Endothelial cell of umbilical vein (primary cell): Measurements from ENCODE around the gene S100A5. TPM values are rescaled to one million over a fixed set of nuclear protein-coding genes. Genes with fewer than 3 reads are reported as not detected.

Source experiments
- BruUV-seq: library from RNA; stranded (reverse); fragments of 400-500 nt; replicated peaks from 2 replicates; lab custom pipeline; 2021; lab: Mats Ljungman, UMichigan
- CTCF ChIA-PET: fragments of 300-600, 350-600 bp; sonication (Branson Sonifier 250); formaldehyde crosslinking; loops from one replicate; lab custom pipeline; 2021; ENCODE audit warnings: antibody characterized with exemption, inconsistent platforms; lab: Charles Lee
- POLR2A ChIA-PET: fragments of 300-600, 350-600 bp; sonication (Branson Sonifier 250); formaldehyde crosslinking; loops from one replicate; lab custom pipeline; 2021; ENCODE audit warnings: antibody characterized with exemption, inconsistent platforms; lab: Charles Lee
- DNase-seq: peaks from one replicate; pipeline ENCODE4 v3.0.0-alpha.2; 2011; ENCODE audit warnings: low read depth, low spot score
- FAIRE-seq: peaks from 2 replicates; lab custom pipeline; 2011; peaks lifted over from hg19 to GRCh38; lab: Jason Lieb, UNC
- H2AFZ ChIP-seq: 2 replicates; pipeline ENCODE4 v1.6.0; 2012; ENCODE audit warnings: low read depth, low read length, control low read depth, inconsistent platforms
- H3K27ac ChIP-seq: 2 replicates; pipeline ENCODE4 v1.5.1; 2011; ENCODE audit warnings: low read depth, mild to moderate bottlenecking, control low read depth, low read length, moderate library complexity; ENCODE audit not compliant: insufficient read depth
- H3K27me3 ChIP-seq, 2 experiments: 2 replicates each; pipeline versions ENCODE4 v1.6.0 to v1.6.1; 2011; ENCODE audit warnings: low read length in 2 of 2, mixed read lengths in 1 of 2; ENCODE audit not compliant: control insufficient read depth in 2 of 2, insufficient read depth in 2 of 2
- H3K36me3 ChIP-seq, 2 experiments: 2 replicates in 1 of 2; 3 replicates in 1 of 2; pipeline ENCODE4 v1.5.1; 2011; ENCODE audit warnings: low read length in 2 of 2, mild to moderate bottlenecking in 1 of 2, moderate library complexity in 1 of 2; ENCODE audit not compliant: control insufficient read depth in 2 of 2, insufficient read depth in 2 of 2; ENCODE audit errors: extremely low read depth in 1 of 2
- H3K4me1 ChIP-seq: 3 replicates; pipeline ENCODE4 v1.5.1; 2011; ENCODE audit warnings: mild to moderate bottlenecking, low read length; ENCODE audit not compliant: control insufficient read depth, insufficient read depth; ENCODE audit errors: extremely low read depth
- H3K4me2 ChIP-seq: 2 replicates; pipeline ENCODE4 v1.6.1; 2011; ENCODE audit warnings: low read length, control low read depth, mixed read lengths; ENCODE audit not compliant: insufficient read depth
- H3K4me3 ChIP-seq, 3 experiments: fragments of 200-600 bp in 1 of 3; sonication (generic), shearing (Covaris generic) in 1 of 3; replicated peaks in 1 of 3; 2 replicates each; pipeline ENCODE4 v1.5.1; 2011 to 2016; ENCODE audit warnings: control low read depth in 3 of 3, low read length in 3 of 3, mild to moderate bottlenecking in 2 of 3, inconsistent platforms in 1 of 3, low read depth in 1 of 3, moderate library complexity in 1 of 3; ENCODE audit not compliant: insufficient read depth in 1 of 3
- H3K79me2 ChIP-seq: 2 replicates; pipeline ENCODE4 v1.6.0; 2012; ENCODE audit warnings: low read length, inconsistent platforms; ENCODE audit not compliant: control insufficient read depth, insufficient read depth
- H3K9ac ChIP-seq: replicated peaks from 2 replicates; pipeline ENCODE3; 2011; ENCODE audit warnings: low read length, control low read depth; ENCODE audit not compliant: insufficient read depth; ENCODE audit errors: extremely low read depth
- H3K9me1 ChIP-seq: replicated peaks from 3 replicates; pipeline ENCODE4 v1.6.0; 2011; ENCODE audit warnings: mild to moderate bottlenecking, low read length; ENCODE audit not compliant: control insufficient read depth, insufficient read depth; ENCODE audit errors: extremely low read depth
- H3K9me3 ChIP-seq: replicated peaks from 2 replicates; pipeline ENCODE4 v1.5.1; 2012; ENCODE audit warnings: low read length, inconsistent platforms; ENCODE audit not compliant: control insufficient read depth, insufficient read depth
- H4K20me1 ChIP-seq: replicated peaks from 2 replicates; pipeline ENCODE3; 2011; ENCODE audit warnings: mild to moderate bottlenecking, low read length; ENCODE audit not compliant: control insufficient read depth, insufficient read depth; ENCODE audit errors: extremely low read depth
- EZH2 ChIP-seq: IDR thresholded peaks from 2 replicates; pipeline ENCODE4 v1.6.1; 2012; ENCODE audit warnings: borderline replicate concordance, low read depth, mild to moderate bottlenecking, moderate library complexity, low read length, inconsistent platforms; ENCODE audit not compliant: severe bottlenecking
- FOS ChIP-seq: IDR thresholded peaks from 2 replicates; pipeline ENCODE4 v1.6.1; 2011; ENCODE audit warnings: mild to moderate bottlenecking, low read length, moderate library complexity, borderline replicate concordance; ENCODE audit not compliant: insufficient read depth
- GATA2 ChIP-seq: IDR thresholded peaks from 2 replicates; pipeline ENCODE4 v1.7.0; 2011; ENCODE audit warnings: low read depth, mild to moderate bottlenecking, moderate library complexity, mixed read lengths, low read length; ENCODE audit not compliant: insufficient read length, insufficient read depth
- JUN ChIP-seq: IDR thresholded peaks from 2 replicates; pipeline ENCODE4 v1.6.1; 2011; ENCODE audit warnings: borderline replicate concordance, low read depth; ENCODE audit not compliant: insufficient read length, insufficient read depth
- MYC ChIP-seq: IDR thresholded peaks from one replicate; pipeline ENCODE4 v1.6.1; 2011; ENCODE audit warnings: mild to moderate bottlenecking, low read depth, low read length
- POLR2A ChIP-seq: IDR thresholded peaks from 2 replicates; pipeline ENCODE4 v1.6.1; 2012; ENCODE audit warnings: low read depth, mild to moderate bottlenecking, control low read depth, low read length
- POLR2AphosphoS5 ChIP-seq: IDR thresholded peaks from 2 replicates; pipeline ENCODE4 v1.6.1; 2012; ENCODE audit warnings: low read depth, mild to moderate bottlenecking, control low read depth, low read length, moderate library complexity; ENCODE audit not compliant: insufficient read depth
- dilution Hi-C: fragments of 300-500 bp; cut with MboI; formaldehyde crosslinking; loops from one replicate; pipeline ENCODE4 v1.15.0; 2019; ENCODE audit warnings: low sequenced_read_pairs; ENCODE audit not compliant: extremely low pct_ligation_motif_present
- intact Hi-C: fragments of 100-400 bp; cut with micrococcal nuclease; formaldehyde crosslinking; loops from one replicate; pipeline ENCODE4 v1.10.0; 2022
- polyA plus RNA-seq, 4 experiments: library from polyadenylated mRNA; depleted of rRNA in 3 of 4; stranded (reverse) in 3 of 4; unstranded in 1 of 4; fragments of >200 nt; gene quantifications; 2 replicates each; pipeline versions ENCODE4 v1.2.1 to v1.2.3, GENCODE V29; 2011 to 2012; ENCODE audit warnings: missing spikeins in 1 of 4
- total RNA-seq: library from RNA; stranded (reverse); gene quantifications from 2 replicates; pipeline ENCODE4 v1.2.3, GENCODE V29; 2021
- TF ChIP-seq, protein P1 (sequence below), 2 donors: IDR thresholded peaks; 1 replicate in 1 of 2; 2 replicates in 1 of 2; pipeline ENCODE4 v1.5.1; 2011; ENCODE audit warnings: low read length in 2 of 2, mild to moderate bottlenecking in 2 of 2, moderate library complexity in 2 of 2, control low read depth in 1 of 2, inconsistent platforms in 1 of 2, low read depth in 1 of 2; ENCODE audit not compliant: insufficient read depth in 1 of 2; ENCODE audit errors: extremely low read depth in 1 of 2
- TF ChIP-seq, protein P2 (sequence below): IDR thresholded peaks from 2 replicates; pipeline ENCODE4 v1.6.1; 2011; ENCODE audit not compliant: insufficient read depth, insufficient read length

The S100A5 gene
- total and polyA plus RNA-seq, 2 donors (not counting 3 experiments of a cell fraction or from before 2014, with no cell fraction given): not detected

DNA sequence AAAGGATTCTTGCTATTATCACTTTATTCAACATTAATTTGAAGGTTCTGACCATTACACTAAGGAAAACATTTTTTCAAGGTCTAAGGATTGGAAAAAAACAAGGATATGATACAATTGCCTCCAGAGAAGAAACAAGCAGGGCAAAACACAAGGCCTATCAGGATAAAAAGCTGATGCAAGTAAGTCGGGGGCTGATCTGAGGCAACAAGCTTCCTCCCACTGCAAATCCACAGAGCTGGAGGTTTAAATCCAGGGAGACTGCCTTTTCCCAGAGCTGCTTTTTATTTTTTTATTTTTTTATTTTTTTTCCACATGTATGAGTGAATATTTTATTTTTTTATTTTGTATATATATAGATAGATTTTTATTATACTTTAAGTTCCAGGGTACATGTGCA is 44.3 kb upstream of the S100A5 start:
- H3K36me3 ChIP-seq: no peaks in the 10 kb centered on the region
- H3K4me2 ChIP-seq: no peak overlapping the region
- no peaks in the 10 kb centered on the region for H4K20me1 ChIP-seq
- no peak overlapping the region for H3K27ac ChIP-seq
- H3K4me1 ChIP-seq: peaks cover 5% of the 10 kb centered on the region
- CTCF ChIA-PET: interaction anchor here (0.8 to 4.6 kb wide), 4 partner anchors 12 to 74 kb away, joined by 3 to 24 read pairs (median 4); partner anchors contain the start of gene S100A13
- H3K4me3 ChIP-seq: no peak overlapping the region
- no peaks in the 10 kb centered on the region for H3K79me2 ChIP-seq
- H3K9me3 ChIP-seq: no peaks in the 10 kb centered on the region
- BruUV-seq: no TSS peak
- POLR2A ChIA-PET: no interaction called here
- intact Hi-C loops: no loop called here
- FAIRE-seq (no peak), DNase-seq (no peak)
- H3K9me1 ChIP-seq: no peaks in the 10 kb centered on the region
- H3K27me3 ChIP-seq: no peaks in the 10 kb centered on the region
- no peak overlapping the region for H3K9ac ChIP-seq
- no peak overlapping the region for H2AFZ ChIP-seq
- no peak for TF ChIP-seq POLR2AphosphoS5
- TF ChIP-seq JUN: no peak
- no peak for TF ChIP-seq MYC
- TF ChIP-seq, protein P1, sequence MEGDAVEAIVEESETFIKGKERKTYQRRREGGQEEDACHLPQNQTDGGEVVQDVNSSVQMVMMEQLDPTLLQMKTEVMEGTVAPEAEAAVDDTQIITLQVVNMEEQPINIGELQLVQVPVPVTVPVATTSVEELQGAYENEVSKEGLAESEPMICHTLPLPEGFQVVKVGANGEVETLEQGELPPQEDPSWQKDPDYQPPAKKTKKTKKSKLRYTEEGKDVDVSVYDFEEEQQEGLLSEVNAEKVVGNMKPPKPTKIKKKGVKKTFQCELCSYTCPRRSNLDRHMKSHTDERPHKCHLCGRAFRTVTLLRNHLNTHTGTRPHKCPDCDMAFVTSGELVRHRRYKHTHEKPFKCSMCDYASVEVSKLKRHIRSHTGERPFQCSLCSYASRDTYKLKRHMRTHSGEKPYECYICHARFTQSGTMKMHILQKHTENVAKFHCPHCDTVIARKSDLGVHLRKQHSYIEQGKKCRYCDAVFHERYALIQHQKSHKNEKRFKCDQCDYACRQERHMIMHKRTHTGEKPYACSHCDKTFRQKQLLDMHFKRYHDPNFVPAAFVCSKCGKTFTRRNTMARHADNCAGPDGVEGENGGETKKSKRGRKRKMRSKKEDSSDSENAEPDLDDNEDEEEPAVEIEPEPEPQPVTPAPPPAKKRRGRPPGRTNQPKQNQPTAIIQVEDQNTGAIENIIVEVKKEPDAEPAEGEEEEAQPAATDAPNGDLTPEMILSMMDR (IDR thresholded peaks at IDR 0.05; ENCODE audit: extremely low read depth in 1 of 2, insufficient read depth in 1 of 2, low read depth in 1 of 2, low read length in 2 of 2): no peak
- no peak for TF ChIP-seq FOS
- TF ChIP-seq, protein P2, sequence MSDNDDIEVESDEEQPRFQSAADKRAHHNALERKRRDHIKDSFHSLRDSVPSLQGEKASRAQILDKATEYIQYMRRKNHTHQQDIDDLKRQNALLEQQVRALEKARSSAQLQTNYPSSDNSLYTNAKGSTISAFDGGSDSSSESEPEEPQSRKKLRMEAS: no peak
- no peak for TF ChIP-seq GATA2
- no peak for TF ChIP-seq EZH2
- TF ChIP-seq POLR2A: no peak
- dilution Hi-C loops: no loop called here
